Stimulated activated CD4-positive, alpha-beta T cell treated with anti-CD3 and anti-CD28 coated beads, TNF-alpha, amount 100 ng/mL, for 4 hours (primary cell): Measurements from ENCODE around the gene DOCK9.
A peak's percentile ranks its signal among the peaks of the same experiment; 100 is the strongest.
"Not testable (repeated sequence)": the region's sequence is repeated elsewhere in the genome, so short reads cannot be mapped to it uniquely, and the experiment has no call there.

Experiments used
- DNase-seq, 3 experiments: peaks; one replicate each; pipeline ENCODE4 v3.0.0-alpha.2; 2020; ENCODE audit warnings: low read depth in 3 of 3

The DOCK9 gene

DNA sequence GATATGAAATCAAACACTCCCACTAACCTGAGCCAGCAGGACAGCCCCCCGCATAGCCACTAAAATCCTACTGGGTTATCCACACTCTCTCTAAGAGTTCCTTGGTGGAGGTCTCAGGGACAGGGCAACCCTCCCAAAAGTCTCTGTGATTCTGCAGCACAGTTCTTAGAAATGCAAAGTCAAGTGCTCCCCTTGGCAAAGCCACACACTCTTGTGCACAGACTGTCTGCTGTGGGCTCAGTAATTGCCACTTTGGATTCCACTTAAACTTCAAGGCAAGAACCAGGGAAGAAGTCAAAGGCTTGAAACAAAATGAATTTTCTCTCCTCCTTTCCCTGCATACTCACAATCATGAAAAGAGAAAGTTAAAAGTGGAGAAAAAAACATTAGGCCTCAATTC, 61.5 kb downstream of the DOCK9 start:
- DNase-seq, result no peak

DNA sequence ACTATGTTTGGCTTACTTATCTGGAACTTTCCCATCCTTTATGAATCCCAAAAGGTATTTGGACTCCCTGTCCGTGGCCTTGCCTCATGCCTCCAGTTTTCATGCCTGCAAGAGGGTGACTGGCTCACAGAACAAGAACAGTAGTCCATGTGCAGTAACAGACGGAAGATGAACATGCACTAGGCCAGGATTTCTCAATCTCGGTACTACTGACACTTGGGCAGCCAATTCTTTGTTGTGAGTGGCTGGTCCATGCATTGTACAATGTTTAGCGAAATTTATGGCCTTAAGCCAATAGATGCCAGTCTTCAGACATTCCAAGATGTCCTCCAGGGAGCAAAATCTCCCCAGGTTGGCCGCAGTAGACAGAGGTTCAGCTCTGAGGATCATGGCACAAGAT, 61.9 kb downstream of the DOCK9 start:
- no peak for DNase-seq

DNA sequence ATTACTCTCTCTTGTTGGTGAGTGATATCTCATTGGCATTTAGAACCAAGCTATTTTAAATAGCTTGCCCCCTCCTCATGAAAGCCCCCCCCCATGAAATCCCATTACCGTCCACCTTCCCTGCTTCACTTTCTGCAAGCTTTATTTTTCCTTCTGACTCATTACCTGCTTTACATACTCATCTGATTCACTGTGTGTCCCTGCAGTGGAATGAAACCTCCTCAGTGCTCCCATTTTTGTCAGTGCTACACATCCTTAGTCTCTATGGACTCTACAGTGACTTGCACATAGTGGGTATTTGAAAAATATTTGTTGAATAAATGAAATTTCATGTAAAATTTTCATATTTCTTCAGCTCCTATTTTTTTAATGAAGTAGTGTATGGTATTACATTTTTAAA, 62.3 kb downstream of the DOCK9 start:
- no peak for DNase-seq

DNA sequence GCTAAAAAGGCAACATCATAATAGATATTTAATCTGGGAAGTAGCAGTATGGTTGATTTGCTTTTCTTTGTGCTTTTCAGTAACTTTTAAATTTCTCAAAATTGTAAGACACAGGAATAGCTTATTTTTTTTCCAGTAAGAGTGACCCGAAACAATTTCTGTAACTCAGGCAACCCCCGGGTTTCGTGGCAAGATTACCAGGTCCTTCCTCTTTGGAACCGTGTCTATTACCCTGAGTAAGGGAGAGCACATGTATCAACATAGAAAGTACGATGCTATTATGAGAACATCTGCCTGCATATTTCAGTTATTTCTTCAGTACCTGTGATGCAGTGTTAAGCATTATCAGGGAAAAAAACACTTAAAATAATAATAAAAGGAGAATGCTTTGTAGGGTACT, 64.1 kb downstream of the DOCK9 start:
- DNase-seq, result no peak

DNA sequence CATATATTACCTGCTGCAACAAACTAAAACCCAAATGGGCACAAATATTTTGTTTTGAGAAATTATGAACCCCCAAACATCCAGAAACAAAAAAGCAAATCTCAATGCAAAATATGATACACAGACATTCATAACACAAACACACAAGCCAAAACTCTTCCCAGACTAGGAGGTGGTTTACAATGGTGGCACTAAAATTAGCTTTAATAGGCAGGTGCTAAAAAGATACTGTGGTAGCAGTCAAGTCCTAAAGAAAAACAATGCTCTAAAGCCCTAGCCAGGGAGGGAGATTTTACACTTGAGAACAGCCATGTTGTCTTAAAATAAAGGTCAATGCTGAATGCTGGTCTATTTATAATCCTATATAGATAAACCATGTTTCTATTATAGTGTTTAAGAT, 65.0 kb downstream of the DOCK9 start:
- no peak for DNase-seq

DNA sequence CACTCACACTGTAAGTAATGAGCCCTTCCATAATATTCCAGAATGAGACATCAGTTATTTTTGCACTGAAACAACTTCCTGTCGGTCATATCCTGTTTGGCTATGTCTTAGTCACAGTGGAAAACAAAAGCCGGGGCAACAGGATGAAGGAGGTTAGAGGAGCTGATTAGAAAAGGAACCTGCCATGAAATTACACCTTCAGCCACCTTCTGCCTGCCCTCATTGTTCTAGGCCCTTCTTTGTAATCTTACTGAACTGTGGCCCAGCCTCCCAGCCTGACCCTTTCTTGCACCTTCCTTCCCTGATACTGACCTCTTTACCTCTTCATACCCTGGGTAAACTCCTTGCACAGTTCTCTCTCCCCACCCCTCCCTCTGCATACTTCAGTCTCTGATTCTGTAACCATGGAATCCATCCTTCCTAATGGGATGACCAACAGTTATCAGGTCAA, 67.3 kb downstream of the DOCK9 start:
- peak in 1 of 3 experiments; percentile 14 for DNase-seq

DNA sequence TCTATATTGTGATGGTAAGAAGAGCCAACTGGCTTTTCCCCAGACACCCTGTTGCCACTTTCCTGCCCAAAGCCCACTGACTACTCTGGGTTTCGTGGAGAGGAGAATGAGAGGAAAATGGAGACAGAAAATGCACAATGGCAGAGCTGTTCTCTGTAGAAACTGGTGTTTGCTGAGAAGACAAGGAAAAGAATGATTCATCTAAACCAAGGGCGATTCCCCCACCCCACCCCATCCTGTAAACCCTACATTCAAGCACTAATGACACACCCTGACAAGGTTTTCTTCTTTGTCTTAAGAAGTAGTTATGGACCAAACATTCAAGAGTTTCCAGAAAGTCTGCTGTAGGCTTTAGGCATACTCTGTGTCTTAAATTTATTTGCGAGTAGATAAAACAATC, 68.8 kb downstream of the DOCK9 start:
- no peak for DNase-seq

DNA sequence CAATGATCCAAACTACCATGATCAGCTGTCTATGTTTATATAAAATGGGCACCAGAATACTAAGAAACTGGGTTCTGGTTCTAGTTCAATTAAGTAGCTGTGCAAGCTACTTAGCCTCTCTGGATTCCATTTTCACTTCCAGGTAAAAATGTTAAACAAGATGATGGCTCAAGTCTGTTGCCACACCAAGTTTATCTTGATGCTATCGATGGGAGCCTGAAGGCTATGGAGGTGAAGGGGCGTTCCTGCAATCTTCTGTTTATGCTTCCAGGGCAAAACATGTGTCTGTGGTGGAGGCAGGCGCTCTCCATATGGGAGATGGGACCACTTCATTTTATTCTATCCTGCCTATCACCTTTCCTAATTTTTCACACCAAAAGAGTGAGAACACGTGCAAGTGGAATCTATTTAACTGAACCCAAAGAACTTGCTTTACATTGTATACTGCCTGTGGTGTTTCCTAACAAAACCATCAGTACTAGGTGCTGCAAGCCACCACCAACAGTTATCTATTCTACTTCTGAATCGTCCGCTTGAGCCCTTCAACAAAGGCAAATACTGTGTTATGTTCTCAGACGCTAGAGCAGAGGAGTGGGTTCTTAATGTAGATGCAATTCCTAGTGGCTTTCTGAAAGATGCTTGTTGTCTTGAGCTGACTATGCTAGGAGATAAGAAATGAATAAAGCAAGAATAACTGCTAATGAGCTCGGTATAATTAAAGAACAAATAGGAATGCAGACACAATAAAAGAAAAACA, 70.9 kb downstream of the DOCK9 start:
- DNase-seq, result no peak

DNA sequence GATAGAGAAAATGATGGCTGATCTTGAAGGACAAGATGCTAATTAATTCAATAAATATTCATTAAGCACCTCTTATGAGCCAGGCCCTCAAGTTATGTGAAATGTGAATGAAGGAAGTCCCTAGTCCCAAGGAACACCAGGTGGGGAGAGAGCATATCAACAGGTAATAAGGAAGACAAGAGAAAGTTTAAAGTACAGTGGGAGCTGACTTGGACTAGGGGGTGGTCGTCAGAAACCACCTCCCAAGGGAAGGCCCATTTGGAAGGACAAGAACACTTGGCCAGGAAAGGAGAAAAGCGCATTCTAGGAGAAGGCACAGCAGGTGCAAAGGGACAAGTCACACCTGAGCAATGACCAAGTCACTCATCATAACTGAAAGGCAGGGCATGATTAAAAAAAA, 72.7 kb downstream of the DOCK9 start:
- DNase-seq, result no peak

DNA sequence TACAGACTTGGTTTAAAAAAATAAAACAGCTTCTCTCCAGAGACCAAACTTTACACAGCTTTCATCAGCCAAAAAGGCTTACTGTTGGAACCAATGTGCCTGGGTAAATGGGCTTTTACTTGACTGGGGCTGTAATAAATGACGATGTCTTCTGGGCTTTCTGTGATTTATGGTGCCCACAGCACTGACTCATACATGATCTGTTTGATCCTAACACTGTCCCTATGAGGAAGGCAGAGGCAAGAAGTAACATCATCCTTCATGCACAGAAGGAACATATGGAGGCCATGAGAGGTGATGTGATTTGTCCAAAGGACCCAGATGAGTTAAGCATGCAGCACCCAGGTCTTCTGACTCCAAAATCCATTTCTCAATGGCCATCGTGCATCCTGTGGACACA, 77.4 kb downstream of the DOCK9 start:
- no peak for DNase-seq

DNA sequence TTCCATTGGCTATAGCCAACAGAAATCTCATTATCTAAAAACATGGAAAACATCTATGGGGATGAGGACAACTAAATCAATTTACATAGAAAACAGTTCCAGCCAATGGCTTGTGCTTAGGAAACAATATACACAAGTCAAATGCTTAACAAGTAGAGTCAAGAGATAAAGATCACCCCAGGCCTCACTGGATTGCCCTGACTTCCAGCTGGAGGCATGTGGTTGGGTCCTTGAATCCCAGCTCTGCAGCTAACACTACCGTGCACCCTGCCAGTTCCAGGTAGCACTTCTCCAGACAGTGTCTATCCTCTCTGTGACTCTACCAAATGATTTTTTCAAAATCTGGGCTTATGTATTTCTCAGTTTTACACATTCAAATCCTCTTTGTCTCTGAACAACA, 80.2 kb downstream of the DOCK9 start:
- DNase-seq, result no peak

DNA sequence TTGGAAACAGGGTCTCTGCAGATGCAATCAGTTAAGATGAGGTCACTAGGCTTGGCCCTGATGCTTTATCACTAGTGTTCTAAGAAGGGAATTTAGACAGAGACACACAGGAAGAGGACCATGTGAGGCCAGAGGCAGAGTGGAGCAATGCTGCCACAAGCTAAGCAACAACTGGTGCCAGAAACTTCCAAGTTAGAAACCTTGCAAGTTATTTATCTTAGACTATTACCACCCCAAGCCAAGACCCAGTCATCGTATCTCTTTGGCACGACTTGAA, 81.1 kb downstream of the DOCK9 start:
- DNase-seq, result no peak

DNA sequence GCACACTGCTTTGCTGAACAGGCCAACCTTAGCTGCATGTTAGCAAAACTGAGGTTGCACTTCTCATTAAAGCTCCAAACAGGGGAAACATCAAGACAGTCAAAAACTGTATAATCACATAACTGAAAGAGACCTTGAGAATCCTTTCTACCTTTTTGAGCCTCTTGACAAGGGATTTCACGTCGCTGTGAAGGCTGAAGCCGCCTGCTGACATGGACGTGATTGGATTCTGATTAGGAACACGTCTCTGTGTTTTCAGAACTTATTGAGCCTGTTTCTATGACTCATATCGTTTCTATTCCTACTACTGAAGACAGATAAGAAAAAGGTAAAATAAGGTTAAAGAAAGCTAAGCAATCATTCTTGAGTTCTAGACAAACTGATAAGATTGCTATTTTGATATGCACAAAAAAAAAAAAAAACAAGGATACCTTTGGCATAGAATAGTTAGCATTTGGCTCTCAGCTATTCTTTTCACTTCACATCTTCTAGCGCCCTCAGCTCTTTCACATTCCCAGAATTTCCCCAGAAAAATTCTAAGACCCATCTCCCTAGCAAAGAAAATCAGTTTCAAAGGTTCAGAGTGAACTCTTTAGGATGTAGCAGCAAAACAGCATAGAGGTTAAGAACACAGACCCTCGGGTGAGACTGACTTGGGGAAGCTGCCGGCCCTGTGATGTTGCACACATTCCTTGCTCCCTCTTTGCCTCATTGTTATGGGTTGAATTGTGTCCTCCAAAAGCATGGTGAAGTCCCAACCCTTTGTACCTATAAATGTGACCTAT, 81.6 kb downstream of the DOCK9 start:
- DNase-seq, result no peak

DNA sequence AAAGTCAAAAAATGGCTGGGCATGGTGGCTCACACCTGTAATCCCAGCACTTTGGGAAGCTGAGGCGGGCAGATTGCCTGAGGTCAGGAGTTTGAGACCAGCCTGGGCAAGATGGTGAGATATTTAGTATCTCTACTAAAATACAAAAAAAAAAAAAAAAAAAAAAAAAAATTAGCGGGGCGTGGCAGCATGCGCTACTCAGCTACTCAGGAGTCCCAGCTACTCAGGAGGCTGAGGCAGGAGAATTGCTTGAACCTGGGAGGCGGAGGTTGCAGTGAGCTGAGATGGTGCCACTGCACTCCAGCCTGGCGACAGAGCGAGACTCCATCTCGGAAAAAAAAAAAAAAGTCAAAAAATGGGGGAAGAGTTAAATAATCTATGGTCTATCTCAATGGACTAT, 83.0 kb downstream of the DOCK9 start:
- not testable (repeated sequence) for DNase-seq

DNA sequence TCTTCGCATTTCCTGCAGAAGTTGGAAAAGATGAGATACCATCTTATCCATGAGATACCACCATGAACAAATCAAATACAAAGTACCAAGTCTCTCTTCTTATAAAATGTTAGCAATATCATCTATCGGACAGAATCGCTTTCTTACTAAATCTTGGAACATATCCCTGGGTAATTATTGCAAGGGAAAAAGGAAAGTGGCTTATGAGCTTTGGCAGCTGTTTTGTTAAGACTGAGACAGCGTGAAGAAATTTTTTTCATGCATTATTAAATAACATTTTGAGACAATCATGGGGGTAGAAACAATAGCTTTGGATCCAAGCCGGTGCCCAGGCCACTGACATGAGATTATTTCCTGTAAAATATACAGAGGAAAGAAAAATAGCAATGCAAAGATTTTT, 84.5 kb downstream of the DOCK9 start:
- no peak for DNase-seq

DNA sequence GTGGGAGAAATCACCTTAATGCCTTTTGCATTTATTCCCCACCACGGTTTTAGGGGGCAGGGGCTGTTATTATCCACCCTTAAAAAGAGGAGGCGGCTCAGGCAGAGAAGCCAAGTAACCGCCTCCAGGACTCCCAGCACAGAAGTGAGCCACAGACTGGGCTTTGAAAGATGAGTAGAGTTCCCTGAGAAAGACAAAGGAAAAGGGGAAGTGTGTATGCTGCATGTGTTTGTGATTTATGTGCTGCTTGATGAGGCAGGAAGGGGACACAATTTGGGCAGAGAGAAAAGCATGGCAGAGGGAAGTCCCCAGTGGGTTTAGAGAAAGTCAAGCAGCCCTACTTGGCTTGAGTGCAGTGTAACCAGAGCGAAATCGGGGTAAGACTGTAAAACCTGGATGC, 85.0 kb downstream of the DOCK9 start:
- DNase-seq, result no peak

DNA sequence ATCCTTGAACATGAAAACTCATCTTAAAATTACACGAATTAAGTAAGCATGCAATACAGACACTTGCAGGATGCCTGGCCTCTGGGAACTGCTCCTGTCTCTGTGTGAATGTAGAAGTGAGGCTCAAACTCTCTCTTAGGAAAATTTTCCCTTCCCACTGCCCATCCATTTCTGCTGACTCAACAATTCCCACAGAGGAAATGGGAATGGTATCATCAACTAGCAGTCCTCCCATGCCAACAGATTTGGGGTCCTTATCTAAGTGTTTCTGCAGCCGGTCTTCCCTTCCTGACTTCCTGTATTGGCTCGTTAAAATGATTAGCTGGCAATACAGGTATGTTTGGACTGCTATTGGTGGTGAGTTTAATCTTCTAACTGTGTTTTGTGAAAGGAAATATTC, 85.8 kb downstream of the DOCK9 start:
- no peak for DNase-seq

DNA sequence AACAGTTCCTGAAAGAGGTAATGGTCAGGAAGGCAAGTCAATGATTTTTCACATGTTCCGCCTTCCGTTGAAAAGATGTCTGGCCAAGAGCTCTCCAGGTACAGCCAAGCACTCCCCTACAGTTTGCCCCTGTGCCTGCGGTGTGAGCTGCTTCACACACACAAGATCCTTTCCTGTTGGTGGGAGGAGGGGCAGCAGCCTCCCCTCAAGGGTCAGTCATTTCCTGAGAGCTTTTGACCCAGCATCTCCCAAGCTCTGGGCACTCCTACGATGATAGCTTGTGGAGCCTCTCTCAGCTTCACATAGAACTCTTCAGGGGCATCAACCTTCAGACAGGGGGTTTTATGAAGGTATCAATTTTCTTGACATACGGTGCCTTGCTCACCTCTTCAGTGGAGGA, 86.9 kb downstream of the DOCK9 start:
- DNase-seq, result no peak

DNA sequence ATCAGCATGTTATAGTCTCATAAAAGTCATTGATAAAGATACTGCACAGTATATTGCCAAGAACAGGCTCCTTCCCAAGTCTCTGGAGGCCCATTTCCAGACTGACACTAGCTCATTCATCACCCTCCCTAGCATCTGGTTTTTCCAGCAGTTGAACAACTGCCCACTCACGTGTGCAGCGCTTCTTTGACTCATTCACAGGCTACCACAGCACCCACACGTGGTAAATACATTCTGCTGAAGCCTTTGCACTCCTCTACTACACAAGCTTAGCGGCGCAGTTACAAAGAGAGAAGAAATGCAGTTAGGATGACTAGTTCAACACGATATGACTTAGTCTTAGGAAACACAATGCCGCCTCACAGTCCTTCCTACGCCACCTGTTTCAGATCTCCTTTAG, 87.7 kb downstream of the DOCK9 start:
- DNase-seq, result peak in 1 of 3 experiments; percentile 13

DNA sequence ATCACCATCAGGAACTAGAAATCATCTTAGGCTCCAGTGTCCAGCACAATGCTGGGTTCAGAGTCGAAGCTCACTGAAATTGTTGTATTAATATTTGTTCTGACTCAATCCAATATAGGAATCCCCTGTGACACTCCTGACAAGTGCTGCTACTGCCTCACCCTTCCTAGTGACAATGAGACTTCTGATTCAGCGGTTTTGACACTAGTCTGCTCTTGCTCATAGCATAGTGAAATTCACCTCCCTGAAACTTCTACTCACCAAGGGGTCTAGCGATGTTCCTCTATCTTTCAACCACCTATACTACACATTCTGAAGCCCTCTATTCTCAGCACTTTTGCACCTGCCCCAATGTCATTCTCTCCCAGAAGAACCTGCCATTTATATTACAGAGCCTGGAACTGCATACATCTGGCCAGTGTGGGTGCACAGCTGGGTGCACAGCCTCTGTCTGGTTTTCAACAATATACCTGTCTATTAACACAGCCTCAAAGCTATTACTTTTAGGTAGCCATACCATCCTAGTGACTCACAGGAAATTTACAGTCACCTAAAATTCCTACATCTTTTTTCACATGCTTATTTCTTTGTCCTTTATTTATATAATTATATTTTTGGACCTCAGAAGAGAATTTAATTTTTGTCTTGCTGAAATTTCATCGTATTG, 88.3 kb downstream of the DOCK9 start:
- DNase-seq, result no peak

DNA sequence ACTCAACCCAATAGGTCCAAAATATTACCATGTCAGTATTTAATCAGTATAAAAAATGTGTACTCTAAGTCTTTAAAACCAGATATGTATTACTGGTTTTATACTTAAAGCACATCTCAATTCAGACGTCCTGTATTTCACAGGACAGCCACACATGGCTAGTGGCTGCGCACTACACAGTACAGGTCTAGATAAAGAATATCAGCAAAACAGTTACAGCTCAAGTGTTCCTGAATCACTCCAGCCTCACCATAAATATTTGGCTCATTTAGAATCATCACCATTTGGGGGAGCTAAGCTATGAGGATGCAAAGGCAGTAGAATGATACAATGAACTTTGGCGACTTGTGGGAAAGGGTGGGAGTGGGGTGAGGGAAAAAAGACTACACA, 89.0 kb downstream of the DOCK9 start:
- no peak for DNase-seq

DNA sequence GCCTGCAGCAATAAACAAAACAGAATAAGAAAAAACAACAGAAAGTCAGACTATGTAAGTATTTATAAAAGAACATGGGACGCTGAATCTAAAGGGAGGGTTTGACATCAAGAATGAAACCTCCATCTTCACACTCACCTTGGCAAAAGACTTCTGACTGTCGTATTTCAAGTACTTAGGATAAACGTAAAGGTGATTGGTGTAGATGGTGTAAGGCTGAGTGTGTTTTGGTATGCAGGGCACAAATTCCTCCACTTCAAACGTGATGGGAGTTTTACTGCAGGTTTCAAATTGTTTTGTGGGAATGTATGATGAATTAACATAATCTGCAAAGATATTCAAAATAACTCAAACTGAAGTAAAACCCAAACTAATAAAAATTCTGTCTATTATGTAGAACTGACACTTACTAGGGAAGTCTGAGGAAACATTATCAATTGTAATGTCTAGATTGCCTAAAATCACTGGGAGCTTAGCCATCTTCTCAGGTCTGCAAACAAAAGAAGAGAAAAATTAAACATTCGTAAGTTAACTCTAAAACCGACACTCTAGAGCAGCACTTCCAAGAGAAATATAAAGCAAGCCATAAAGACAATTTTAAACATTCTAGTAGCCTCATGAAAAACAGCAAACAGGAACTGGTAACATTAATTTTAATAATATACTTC, 89.5 kb downstream of the DOCK9 start:
- no peak for DNase-seq
